Measurements from ENCODE around the gene SPN.
"Not testable (repeated sequence)": the region's sequence is repeated elsewhere in the genome, so short reads cannot be mapped to it uniquely, and the experiment has no call there.

SPN gene

GRCh38 chr16:29694384-29695195 is 31.5 kb downstream of the SPN start:
- TF ChIP-seq CTCF (IDR thresholded peaks at IDR 0.05; ENCODE audit: borderline replicate concordance, insufficient read depth, low read depth, low read length): no peak
- H3K4me3 ChIP-seq (ENCODE audit: low read depth, low read length): no peak overlapping the region

GRCh38 chr16:29695675-29696074 is 32.6 kb downstream of the SPN start:
- H3K4me3 ChIP-seq (ENCODE audit: low read depth, low read length): not testable (repeated sequence)

- no peak for TF ChIP-seq CTCF (IDR thresholded peaks at IDR 0.05; ENCODE audit: borderline replicate concordance, insufficient read depth, low read depth, low read length)
These were observed 33.9 kb downstream of the SPN start for GRCh38 chr16:29696881-29697331.

GRCh38 chr16:29697391-29697790 is 34.3 kb downstream of the SPN start:
- no peak for TF ChIP-seq CTCF (IDR thresholded peaks at IDR 0.05; ENCODE audit: borderline replicate concordance, insufficient read depth, low read depth, low read length)
- no peak overlapping the region for H3K4me3 ChIP-seq (ENCODE audit: low read depth, low read length)

More at GRCh38 chr16:29696881-29697331, 33.9 kb downstream of the SPN start:
- H3K4me3 ChIP-seq (ENCODE audit: low read depth, low read length): no peak overlapping the region

- H3K4me3 ChIP-seq (ENCODE audit: low read depth, low read length): no peak overlapping the region
- TF ChIP-seq CTCF (IDR thresholded peaks at IDR 0.05; ENCODE audit: borderline replicate concordance, insufficient read depth, low read depth, low read length): no peak
These were observed 35.0 kb downstream of the SPN start for GRCh38 chr16:29698042-29698441.

- H3K4me3 ChIP-seq (ENCODE audit: low read depth, low read length): no peak overlapping the region
- TF ChIP-seq CTCF (IDR thresholded peaks at IDR 0.05; ENCODE audit: borderline replicate concordance, insufficient read depth, low read depth, low read length): no peak
These were observed 35.7 kb downstream of the SPN start for GRCh38 chr16:29698484-29699323.

GRCh38 chr16:29699324-29700219 is 36.5 kb downstream of the SPN start:
- no peak for TF ChIP-seq CTCF (IDR thresholded peaks at IDR 0.05; ENCODE audit: borderline replicate concordance, insufficient read depth, low read depth, low read length)

More at GRCh38 chr16:29699324-29700219, 36.5 kb downstream of the SPN start:
- H3K4me3 ChIP-seq (ENCODE audit: low read depth, low read length): no peak overlapping the region

All from GM12875 (cell line).